CD4-positive, alpha-beta T cell treated with Interleukin-6 for 4 hours (primary cell): ENCODE data around the gene FAM78B.

ENCODE experiments used
- DNase-seq: peaks from one replicate; pipeline ENCODE4 v3.0.0-alpha.2; 2020; ENCODE audit warnings: mixed read lengths

FAM78B gene

DNA sequence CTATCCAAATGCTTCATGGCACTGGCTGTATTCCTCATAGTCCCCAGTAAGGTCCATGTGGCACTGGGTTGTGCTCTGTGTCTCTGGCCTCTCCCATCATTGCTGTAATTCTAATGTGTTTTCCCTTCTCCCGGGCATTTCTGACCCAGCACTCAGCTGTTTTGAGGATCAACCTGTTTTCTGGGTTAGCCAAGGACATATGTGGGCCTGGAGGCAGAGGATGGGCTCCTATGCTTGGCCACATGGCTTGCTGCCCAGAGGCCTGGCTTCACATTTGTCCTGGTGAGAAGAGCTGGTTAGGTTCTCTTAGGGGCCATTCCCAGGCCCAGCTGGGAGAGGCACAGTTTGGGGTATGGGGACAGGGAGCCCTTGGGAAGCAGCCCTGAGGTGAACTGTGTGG lies 103.1 kb downstream of the FAM78B start:
- DNase-seq, result no peak

DNA sequence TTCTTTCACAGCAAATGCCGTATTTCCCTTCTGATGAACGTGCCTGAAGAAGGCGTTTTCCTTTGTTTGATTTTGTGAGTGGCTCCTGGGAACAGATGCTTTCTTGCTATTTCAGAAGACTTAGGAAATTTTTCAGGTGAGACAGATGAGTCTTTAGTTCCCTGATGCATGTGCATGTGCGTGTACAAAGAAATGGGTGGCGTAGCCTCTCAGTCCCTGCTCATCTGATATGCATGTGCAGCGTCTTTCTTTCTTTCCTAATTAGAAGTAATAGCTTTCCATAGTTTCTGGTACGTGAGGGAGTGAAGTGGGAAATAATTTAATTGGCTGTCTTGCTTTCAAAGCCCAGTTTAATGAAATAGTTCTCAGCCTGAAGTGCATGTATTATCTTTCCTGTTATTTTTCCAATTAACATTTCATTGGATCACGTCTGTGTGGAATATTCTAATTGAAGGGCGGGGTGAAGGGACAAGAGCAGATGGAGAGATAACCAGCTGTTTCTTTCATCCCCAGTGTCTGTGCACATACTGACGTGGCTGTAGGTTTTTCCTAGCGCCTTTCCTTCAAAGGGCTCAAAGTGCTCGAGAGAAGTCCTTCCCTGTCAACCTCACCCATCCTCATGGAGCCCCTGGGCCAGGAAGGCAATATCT lies 104.3 kb downstream of the FAM78B start:
- DNase-seq, result no peak

DNA sequence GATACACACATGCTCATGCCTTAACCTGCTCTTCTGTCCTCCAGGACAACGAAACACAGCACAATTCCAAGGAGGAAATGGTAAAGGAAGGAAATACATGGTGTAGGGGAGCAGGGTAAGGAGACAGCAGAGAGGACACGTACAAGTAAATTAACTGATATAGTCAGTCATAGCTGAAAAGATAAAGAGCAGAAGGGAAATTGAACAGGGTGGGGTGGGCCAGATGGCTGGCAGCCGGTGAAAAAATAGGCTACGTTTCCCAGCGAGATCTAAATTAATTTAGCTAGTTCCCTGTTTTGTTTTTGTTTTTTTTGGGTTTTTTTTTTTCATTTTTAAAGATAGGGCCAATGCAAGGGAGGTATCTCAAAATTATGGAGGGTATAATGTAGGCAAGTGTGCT lies 109.2 kb downstream of the FAM78B start:
- DNase-seq, result no peak

DNA sequence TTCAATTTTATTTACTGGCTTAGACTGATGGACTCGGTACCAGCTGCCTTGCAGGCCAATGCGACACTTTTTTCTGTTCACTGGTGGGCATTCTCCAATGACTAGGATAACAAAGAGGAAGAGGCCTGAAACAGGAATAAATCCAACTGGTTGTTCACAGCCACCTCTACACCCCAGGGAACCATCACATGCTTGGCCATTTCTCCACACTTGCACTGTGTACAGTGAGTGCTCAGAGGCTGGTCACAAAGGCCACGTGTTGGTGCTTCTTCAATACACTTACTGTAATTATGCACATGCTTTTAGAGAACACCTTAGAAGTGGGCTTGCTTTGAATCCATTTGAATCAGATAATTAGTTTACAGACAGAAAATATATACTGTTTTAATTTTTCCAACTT lies 113.4 kb downstream of the FAM78B start:
- no peak for DNase-seq

DNA sequence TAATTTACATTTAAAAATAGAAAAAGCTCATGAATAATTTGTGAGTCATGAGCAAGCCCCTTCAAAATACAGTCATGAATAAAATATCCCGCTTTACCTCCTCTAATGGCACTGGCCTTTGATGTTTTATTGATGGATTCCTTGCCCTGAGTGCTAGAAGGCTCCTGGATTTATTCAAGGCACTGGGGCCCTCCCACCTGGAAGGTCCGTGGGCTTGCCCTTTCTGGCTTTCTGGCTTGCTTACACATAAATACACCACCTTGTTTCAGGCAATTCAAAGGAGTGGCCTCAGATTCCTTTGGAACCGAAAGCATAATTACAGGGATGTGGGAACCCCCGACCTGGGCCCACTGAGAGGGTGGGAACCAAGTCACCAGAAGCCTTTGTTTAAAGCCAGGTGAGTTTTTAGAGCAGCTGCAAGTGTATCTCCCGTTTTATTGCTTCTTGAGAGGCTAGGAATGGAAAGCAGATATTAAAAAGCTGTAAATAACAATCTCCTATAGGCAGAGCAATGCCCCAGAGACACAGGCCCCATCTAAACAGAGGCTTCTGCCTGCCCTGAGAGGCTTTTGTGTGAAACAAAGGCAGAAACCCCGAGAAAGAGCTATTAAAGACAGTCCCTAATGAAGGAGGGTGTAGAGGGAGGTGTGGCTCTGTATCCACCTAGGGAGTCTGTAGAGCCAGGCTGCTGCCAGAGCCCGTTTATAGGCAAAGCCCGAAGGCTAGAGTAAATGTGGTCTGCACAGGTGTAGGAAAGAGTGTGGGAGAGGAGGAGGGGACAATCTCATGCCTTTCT lies 126.4 kb downstream of the FAM78B start:
- DNase-seq, result no peak

DNA sequence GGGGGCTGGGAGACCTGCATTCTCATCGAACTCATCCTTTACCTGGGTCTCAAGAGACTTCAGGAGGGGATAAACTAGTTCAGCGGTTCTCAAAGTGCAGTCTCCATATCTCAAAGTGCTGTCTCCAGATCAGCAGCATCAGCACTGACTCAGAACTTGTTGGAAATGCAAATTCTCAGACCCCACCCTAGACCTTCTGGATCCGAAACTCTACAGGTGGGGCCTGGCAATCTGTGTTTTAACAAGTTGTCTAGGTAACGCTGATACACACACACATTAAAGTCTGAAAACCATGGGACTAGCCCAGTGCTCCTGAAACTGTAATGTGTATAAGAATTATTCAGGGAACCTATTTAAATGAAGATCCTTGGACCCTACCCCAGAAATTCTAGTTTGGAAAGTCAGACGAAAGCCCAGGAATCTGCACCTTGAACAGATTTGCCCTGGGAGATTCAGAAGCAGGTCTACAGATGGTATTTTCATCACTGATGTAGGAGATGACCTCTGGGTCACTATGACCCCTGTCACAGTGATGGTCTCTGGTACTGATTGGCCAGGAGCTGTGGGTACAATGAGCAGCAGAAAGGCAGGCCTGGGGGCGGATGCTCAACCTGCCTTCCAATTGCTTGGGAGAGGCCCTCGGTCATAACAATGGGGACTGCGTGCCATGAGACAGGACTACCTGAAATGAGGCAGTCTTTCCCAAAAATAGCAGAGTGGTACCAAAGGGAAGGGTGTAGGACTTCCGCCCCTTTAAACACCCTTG lies 127.2 kb downstream of the FAM78B start:
- DNase-seq, result no peak

DNA sequence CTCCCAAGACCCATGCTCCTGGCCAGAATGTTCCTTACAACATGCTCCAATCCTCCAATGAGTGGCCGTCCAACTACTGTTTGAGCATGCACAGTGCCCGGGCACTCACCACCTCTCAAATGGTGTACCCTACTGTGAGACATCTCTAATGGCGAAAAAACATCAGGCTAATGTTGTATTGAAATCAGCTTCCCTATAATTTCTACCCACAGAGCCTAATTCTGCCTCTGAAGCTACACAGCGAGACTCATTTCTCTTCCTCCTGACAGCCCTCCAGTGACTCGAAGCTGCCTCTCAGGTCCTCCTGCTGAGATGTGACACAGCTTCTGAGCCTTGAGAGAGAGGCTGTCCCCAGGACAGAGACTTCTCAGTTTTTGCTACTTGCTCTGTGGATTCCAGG lies 130.7 kb downstream of the FAM78B start:
- no peak for DNase-seq

DNA sequence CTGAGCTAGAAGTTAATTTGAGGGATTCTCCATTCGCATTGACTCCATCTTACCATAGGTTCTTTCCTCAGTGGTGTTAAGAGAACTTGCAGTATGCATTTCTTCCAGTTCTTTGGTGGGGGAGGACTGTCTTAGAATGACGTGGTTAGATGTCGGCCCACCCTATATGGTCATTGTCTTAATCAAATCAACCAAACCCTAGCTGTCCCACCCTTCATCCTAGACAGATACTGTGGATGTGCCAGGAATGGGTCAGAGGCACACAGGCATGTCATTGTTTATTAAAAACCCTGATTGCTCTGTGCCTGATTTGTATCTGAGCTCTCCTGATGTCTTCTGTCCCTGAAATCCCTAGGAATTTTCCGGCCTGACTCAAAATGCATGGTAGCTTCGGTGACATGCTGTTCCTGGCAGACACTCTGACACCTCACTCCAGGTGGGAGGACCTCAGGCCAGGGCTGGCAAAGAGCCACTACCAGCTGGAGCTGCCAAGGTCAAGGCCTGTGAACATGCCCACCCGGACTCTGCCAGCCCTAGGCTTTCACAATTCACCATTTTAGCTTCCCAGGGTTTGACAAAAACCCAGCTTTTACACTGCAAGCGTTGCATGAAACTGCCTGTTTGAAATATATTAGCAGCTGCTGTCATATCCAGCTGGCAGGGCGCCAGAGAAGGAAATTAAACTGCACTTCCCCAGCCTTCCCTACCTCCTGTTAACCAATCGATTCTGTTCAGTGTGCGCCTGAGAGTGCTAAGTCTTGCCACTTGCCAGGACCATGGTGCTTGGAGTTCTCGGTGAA lies 134.0 kb downstream of the FAM78B start:
- no peak for DNase-seq

DNA sequence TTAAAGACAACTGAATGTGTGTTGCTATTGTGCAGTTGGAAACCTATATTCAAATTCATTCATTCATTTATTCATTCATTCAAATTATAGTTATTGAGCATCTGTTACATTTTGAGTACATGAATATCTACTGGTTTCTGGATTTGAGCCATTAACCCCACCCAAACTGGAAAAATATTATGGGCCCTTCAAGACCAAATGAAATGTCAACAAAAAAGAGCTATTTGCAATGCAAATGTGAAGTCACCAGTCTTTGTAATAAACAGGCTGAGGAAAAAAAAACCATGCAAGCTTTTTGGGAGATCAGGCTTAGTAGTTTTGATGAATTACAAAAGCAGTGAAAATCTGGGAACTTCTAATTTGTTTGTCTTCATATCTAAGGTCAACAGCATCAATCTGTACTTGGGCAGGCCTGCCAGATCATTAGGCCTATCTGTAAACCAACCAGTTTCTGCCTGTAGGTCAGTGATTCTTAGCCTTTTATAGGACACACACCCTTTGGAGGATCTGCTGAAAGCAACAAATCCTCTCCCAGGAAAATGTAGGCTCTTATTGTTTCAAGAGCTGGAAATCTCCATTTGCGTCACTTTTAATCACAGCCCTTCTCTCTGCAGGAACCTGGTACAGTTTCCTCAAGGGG lies 134.7 kb downstream of the FAM78B start:
- DNase-seq, result no peak

DNA sequence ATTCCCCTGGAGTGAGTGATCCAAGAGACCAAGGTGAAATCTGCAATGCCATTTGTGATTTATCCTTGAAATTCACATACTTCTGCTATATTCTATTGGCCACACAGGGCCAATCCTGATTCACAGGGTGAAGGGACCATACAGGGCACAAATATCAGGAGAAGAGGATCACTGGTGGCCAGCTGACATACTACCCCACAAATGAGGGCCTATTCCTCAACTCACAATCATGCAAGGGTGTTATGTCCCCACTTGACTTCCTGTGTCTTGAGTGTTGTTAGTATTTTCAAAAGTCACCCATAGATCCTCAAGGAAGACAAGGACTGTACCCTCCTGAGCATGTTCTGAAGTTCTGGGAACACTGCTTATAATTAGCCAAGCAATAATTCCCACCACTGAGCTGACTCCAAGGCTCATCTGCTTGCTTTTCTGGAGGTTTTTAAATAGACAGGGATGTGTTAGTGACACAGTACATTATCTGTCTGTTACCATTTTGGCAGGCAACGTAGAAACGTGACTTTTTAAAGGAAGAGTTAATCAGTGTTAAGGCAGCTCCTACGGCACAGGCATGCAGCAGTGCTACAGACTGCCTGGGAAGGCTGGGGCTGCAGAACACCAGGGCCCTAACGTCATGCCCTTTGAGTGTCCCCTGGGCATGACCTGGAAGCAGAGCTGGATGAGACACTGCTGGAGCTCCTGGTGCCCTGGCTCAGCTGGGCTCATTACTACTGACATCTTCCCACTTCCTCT lies 137.4 kb downstream of the FAM78B start:
- no peak for DNase-seq

DNA sequence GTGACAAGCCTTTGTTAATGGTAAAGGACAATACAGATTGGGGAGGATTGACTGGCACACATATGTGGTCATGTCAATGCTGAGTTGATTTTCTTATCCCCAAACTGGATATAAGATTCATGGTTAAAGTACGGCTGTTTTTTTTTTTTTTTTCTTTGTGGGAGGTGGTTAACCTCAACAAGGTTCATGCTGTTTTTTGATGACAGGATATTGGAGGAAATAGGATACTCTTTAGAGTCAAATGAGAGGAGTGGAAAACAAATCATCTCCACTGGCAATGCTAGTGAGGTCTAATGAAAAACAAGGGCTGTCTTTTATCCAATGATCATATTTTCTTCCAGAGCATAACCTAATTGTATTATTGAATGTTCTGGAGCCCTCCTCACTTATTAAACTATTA lies 140.2 kb downstream of the FAM78B start:
- no peak for DNase-seq

DNA sequence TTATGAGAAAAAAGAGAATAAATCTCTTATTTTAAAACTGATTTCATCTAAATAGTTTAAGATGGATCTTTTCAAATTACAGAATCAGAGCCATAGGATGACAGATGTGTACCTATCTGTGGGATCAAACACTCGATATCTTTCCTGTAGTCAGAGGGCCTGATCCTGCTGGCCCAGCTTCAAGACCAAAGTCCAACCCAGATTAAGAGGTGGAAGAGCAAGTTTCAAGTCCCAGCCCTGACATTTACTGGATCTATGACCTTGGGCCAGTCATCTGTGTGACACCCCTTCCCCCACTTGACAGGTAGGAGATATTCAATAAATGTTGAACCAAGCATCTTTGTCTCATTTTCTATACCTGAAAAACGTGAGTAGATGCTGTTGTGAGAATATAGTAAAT lies 140.7 kb downstream of the FAM78B start:
- no peak for DNase-seq

DNA sequence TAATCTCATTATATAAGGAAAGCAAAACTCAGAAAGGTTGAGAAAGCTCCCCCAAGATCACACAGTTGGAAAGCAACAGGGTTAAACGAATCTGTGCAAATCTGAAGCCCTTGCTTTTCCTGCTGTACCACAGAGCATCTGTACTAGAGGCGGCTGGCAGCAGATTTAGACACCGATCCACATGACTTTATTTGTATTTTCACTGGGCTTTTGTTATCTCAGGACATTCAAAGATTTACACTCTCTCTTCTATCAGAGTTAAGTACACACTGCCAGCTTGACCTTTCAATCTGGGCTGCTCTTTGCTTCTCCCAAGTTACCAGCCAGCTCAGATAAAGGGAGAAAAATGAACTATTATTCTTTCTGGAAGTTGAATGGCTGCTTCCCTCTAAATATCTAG lies 146.6 kb downstream of the FAM78B start:
- no peak for DNase-seq
